ENCODE results near the gene OR52K2. TPM values are rescaled to one million over a fixed set of nuclear protein-coding genes. Genes with fewer than 3 reads are reported as not detected.

The OR52K2 gene
- total and polyA plus RNA-seq, 2 of the 13 experiments (the other 11 are each of a cell fraction or from before 2014, with no cell fraction given): not detected

DNA sequence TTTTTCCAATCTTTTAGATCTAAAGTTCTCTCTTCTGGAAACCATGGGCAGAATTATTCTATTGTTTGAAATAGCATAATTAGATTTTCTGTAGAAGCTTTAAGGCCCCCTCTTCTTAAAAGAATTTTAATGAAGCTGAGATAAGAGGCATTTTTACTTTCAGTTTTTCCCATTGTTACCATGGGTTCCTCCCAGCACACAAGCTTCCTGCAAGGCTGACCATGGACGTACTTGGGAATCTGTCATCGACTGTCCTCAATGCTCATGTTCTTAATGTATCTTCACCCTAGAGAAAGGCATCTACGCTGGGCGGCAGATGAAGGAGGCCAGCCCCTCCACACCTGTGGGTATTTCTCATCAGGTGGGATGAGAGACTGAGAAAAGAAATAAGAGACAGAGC is 11.1 kb downstream of the OR52K2 start:
- H3K4me1 ChIP-seq (ENCODE audit: insufficient read depth, low read length): no peaks in the 10 kb centered on the region
- no peak overlapping the region for H3K27ac ChIP-seq (ENCODE audit: extremely low read length, insufficient read depth, low read length)
- no peak overlapping the region for H3K4me2 ChIP-seq (ENCODE audit: low read depth, low read length)
- no peak for DNase-seq (ENCODE audit: low spot score)
- no peak for FAIRE-seq
- ChIA-PET POLR2A (no interaction called here), CTCF (ENCODE audit: low intra/inter-chr PET ratio, low total read pairs) (no interaction called here)
- H3K36me3 ChIP-seq (replicated peaks in 1 of 2; ENCODE audit: control insufficient read depth in 1 of 2, insufficient read depth in 2 of 2, low read length in 2 of 2): no peaks in the 10 kb centered on the region
- ATAC-seq: no peak
- peaks cover 17% of the 10 kb centered on the region; the same call in 1 of the 2 replicates for H3K9me3 ChIP-seq (ENCODE audit: low read length)
- no peaks in the 10 kb centered on the region for H3K79me2 ChIP-seq (ENCODE audit: insufficient read depth, low read length)
- no peak overlapping the region for H3K4me3 ChIP-seq (replicated peaks in 1 of 3; ENCODE audit: insufficient read depth in 1 of 3, low read depth in 2 of 3, low read length in 3 of 3)
- in situ Hi-C loops (cut with HindIII; ENCODE audit: extremely low pct_ligation_motif_present, low pct_unique_long_range_greater_than_20kb): no loop called here
- no peak overlapping the region for H3K9ac ChIP-seq (ENCODE audit: insufficient read depth, low read depth, low read length)
- no peak overlapping the region for H2AFZ ChIP-seq (ENCODE audit: low read length)
- WGBS (ENCODE audit: low lambda C conversion rate): 59% methylated on average over 4 of the region's 4 CpGs
- intact Hi-C loops (cut with micrococcal nuclease; ENCODE audit: unreplicated experiment): no loop called here
- no peaks in the 10 kb centered on the region for H3K27me3 ChIP-seq (ENCODE audit: control insufficient read depth in 1 of 2, insufficient read depth in 2 of 2, low read length in 2 of 2)
- H4K20me1 ChIP-seq (ENCODE audit: insufficient read depth, low read length): no peaks in the 10 kb centered on the region
- no TSS peak for BruUV-seq (replicated peaks)
- TF ChIP-seq ZNF589 (CRISPR knock-in tag; conservative IDR thresholded peaks at IDR 0.05) (no peak), ETV5 (CRISPR knock-in tag; IDR thresholded peaks at IDR 0.05; ENCODE audit: borderline replicate concordance) (no peak), RXRB (CRISPR knock-in tag; IDR thresholded peaks at IDR 0.05; ENCODE audit: borderline replicate concordance) (no peak), FIP1L1 (IDR thresholded peaks at IDR 0.05; ENCODE audit: borderline replicate concordance, insufficient read depth, low read depth, low read length) (no peak), ZNF678 (CRISPR knock-in tag; IDR thresholded peaks at IDR 0.05) (no peak), ZSCAN31 (CRISPR knock-in tag; IDR thresholded peaks at IDR 0.05; ENCODE audit: low read depth) (no peak), ZIK1 (CRISPR knock-in tag; IDR thresholded peaks at IDR 0.05; ENCODE audit: borderline replicate concordance, low read depth) (no peak), ZNF720 (CRISPR knock-in tag; IDR thresholded peaks at IDR 0.05) (no peak), MYNN (CRISPR knock-in tag; IDR thresholded peaks at IDR 0.05; ENCODE audit: low read depth) (no peak), CREB1 (IDR thresholded peaks at IDR 0.05) (no peak), CREB1 (CRISPR knock-in tag; IDR thresholded peaks at IDR 0.05) (no peak), MAFK (conservative IDR thresholded peaks at IDR 0.05 in 1 of 2, IDR thresholded peaks at IDR 0.05 in 1 of 2; ENCODE audit: low read length in 2 of 2) (no peak)
- TF ChIP-seq, protein P1, sequence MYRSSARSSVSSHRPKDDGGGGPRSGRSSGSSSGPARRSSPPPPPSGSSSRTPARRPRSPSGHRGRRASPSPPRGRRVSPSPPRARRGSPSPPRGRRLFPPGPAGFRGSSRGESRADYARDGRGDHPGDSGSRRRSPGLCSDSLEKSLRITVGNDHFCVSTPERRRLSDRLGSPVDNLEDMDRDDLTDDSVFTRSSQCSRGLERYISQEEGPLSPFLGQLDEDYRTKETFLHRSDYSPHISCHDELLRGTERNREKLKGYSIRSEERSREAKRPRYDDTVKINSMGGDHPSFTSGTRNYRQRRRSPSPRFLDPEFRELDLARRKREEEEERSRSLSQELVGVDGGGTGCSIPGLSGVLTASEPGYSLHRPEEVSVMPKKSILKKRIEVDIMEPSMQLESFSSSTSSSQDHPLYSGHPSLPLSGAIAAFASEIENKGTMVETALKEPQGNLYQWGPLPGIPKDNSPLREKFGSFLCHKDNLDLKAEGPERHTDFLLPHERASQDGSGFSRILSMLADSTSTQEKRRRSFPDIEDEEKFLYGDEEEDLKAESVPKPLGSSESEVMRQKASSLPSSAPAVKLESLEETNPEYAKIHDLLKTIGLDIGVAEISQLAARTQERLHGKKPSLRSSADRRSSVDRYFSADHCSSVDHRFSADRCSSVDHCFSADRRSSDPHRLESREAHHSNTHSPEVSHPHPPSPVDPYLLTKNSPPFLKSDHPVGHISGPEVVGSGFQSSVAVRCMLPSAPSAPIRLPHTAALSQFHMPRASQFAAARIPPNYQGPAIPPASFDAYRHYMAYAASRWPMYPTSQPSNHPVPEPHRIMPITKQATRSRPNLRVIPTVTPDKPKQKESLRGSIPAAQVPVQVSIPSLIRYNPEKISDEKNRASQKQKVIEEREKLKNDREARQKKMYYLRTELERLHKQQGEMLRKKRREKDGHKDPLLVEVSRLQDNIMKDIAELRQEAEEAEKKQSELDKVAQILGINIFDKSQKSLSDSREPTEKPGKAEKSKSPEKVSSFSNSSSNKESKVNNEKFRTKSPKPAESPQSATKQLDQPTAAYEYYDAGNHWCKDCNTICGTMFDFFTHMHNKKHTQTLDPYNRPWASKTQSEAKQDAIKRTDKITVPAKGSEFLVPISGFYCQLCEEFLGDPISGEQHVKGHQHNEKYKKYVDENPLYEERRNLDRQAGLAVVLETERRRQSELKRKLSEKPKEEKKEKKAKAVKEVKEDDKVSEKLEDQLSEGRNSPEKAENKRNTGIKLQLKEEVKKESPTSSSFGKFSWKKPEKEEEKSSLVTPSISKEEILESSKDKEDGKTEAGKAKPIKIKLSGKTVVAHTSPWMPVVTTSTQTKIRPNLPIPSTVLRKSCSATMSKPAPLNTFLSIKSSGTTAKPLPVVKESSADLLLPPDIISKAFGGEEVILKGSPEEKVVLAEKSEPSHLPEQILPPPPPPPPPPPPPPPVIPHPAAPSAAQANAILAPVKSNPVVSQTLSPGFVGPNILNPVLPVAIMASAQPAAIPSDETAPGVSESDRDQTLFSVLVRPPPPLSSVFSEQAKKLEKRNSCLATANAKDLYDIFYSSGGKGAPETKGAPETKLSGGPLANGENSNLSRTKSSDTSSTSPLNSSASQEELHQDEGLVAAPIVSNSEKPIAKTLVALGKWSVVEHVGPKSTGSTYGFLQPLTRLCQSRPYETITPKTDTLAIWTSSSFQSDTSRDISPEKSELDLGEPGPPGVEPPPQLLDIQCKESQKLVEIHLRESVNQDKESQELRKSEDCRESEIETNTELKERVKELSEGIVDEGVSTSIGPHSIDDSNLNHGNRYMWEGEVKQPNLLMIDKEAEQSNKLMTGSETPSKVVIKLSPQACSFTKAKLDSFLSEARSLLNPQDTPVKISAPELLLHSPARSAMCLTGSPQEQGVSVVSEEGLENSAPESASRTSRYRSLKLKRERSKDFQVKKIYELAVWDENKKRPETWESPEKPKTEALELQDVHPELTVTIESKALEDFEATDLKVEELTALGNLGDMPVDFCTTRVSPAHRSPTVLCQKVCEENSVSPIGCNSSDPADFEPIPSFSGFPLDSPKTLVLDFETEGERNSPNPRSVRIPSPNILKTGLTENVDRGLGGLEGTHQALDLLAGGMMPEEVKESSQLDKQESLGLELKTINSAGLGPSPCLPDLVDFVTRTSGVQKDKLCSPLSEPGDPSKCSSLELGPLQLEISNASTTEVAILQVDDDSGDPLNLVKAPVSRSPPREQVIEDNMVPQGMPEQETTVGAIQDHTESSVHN (CRISPR knock-in tag; IDR thresholded peaks at IDR 0.05): no peak
- TF ChIP-seq, protein P2, sequence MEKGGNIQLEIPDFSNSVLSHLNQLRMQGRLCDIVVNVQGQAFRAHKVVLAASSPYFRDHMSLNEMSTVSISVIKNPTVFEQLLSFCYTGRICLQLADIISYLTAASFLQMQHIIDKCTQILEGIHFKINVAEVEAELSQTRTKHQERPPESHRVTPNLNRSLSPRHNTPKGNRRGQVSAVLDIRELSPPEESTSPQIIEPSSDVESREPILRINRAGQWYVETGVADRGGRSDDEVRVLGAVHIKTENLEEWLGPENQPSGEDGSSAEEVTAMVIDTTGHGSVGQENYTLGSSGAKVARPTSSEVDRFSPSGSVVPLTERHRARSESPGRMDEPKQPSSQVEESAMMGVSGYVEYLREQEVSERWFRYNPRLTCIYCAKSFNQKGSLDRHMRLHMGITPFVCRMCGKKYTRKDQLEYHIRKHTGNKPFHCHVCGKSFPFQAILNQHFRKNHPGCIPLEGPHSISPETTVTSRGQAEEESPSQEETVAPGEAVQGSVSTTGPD (CRISPR knock-in tag; IDR thresholded peaks at IDR 0.05): no peak
- TF ChIP-seq, protein P3, sequence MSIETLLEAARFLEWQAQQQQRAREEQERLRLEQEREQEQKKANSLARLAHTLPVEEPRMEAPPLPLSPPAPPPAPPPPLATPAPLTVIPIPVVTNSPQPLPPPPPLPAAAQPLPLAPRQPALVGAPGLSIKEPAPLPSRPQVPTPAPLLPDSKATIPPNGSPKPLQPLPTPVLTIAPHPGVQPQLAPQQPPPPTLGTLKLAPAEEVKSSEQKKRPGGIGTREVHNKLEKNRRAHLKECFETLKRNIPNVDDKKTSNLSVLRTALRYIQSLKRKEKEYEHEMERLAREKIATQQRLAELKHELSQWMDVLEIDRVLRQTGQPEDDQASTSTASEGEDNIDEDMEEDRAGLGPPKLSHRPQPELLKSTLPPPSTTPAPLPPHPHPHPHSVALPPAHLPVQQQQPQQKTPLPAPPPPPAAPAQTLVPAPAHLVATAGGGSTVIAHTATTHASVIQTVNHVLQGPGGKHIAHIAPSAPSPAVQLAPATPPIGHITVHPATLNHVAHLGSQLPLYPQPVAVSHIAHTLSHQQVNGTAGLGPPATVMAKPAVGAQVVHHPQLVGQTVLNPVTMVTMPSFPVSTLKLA (IDR thresholded peaks at IDR 0.05): no peak

Measured in HepG2 (cell line).